HG02938 (cell line): ENCODE measurements around the gene GNG7.
"Not testable (repeated sequence)": the region's sequence is repeated elsewhere in the genome, so short reads cannot be mapped to it uniquely, and the experiment has no call there.

Experiments used
- ATAC-seq: cut with Tn5 transposase; IDR thresholded peaks from one replicate; pipeline ENCODE4 v1.9.1; 2021; ENCODE audit warnings: mild to moderate bottlenecking, moderate library complexity; ENCODE audit not compliant: unreplicated experiment

The GNG7 gene

DNA sequence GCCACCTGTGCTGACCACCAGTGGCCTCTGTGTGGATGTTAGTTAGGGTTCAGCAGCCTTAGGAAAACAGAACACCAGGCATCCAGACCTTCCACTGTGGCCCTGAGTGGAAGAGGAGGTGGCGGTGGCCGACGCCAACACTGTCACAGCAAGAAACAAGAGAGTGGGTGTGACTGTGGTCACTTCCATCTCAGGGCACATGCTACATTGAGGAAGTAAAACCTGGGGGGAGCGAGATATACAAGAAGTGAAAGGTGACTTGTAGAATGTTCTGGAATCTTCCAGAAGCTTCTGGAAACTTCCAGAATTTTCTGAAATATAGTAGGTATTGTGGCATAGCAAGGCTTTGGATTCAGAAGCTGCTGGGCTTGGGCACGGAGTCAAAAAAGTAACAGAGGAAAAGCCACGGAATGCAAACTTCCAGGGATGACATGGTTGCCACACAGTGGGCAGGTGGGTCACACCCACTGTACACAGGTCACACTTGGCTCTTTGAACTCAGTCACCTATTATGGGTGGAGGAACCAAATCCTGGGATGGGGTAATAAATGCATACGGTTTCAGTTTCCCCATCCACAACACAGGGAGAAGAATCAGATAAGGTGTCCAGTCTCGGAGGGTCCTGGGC, 24.3 kb downstream of the GNG7 start:
- ATAC-seq = no peak

GRCh38 chr19:2676823-2677222, 25.7 kb downstream of the GNG7 start:
- no peak for ATAC-seq

GRCh38 chr19:2675892-2676291, 26.6 kb downstream of the GNG7 start:
- no peak for ATAC-seq

DNA sequence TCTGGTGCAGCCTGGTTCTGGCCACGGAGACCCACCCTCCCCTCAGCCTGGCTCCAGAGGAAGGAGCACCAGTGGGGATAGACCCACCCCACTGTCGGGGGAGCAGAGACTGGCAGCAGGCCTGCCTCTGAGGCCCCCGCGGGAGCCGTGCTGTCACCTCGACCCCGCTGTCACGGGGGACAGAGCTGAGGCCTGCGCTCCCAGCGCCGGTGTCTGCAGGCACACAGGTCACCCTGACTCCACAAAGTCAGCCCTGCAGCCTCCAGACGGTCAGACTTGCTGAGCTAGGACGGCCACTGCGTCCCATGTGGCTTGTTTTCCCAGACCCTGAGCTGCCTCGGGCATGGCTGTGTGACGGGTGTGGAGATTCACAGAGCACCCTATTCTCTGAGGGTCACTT, 32.3 kb downstream of the GNG7 start:
- no peak for ATAC-seq

DNA sequence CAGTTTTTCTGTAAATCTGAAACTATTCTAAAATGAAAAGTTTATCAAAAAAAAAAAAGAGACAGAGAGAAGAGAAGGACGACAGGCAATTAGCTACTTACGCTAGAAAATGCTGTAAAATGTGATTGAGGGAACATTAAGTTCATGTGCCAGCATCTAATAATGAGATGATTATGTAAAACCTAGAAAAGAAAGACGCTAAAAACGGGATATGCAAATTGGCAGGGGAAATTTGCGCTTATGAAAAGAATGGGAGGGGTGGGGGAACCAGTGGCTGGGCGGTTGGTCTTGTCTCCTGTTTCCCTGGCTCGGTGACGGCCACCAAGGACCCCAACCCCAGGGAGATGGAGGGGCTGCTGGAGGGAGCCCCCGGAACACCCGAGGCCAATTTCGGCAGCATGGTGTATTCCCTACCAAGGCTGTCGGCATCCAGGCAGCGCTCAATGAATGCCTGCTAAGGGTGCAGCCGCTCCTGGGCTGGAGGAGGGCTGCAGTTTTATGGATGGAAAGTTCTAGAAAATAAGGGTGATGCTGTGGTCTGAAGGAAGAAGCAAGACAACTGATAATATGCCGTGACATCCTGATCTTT, 34.2 kb downstream of the GNG7 start:
- no peak for ATAC-seq

DNA sequence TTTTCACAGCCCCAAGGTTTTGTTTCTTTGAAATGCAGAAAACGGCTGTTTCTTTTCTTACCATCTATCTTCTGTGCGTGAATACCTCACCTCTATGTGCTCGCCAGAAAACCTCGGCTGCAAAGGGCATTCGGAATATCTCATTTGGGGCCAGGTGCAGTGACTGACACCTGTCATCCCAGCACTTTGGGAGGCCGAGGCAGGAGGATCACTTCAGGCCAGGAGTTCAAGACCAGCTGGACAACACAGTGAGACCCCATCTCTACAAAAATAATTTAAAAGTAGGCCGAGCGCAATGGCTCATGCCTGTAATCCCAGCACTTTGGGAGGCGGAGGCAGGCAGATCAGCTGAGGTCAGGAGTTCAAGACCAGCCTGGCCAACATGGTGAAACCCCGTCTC, 35.1 kb downstream of the GNG7 start:
- ATAC-seq = not testable (repeated sequence)

- ATAC-seq = no peak
These were observed 36.0 kb downstream of the GNG7 start for GRCh38 chr19:2666344-2666994.

- ATAC-seq = no peak
These were observed 37.4 kb downstream of the GNG7 start for GRCh38 chr19:2665103-2665502.

GRCh38 chr19:2663920-2664571, 38.4 kb downstream of the GNG7 start:
- ATAC-seq = no peak

- ATAC-seq = no peak
These were observed 40.9 kb downstream of the GNG7 start for GRCh38 chr19:2661615-2662014.

GRCh38 chr19:2659856-2660432, 42.5 kb downstream of the GNG7 start:
- ATAC-seq = no peak

DNA sequence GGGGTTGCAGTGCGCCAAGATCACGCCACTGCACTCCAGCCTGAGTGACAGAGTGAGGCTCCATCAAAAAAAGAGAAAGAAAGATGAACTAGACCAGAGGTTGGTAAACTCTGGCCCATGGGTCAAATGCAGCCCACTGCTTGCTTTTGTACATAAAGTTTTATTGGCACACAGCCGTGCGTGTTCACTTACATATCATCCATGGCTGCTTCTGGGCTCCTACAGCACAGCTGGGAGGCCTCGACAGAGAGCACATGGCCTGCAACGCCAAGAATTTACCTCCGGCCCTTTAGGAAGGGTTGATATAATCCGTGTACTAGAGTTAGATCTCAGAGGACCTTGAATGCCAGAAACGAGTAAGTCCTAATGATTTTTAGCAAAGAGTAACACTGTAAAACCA, 46.0 kb downstream of the GNG7 start:
- ATAC-seq = no peak

DNA sequence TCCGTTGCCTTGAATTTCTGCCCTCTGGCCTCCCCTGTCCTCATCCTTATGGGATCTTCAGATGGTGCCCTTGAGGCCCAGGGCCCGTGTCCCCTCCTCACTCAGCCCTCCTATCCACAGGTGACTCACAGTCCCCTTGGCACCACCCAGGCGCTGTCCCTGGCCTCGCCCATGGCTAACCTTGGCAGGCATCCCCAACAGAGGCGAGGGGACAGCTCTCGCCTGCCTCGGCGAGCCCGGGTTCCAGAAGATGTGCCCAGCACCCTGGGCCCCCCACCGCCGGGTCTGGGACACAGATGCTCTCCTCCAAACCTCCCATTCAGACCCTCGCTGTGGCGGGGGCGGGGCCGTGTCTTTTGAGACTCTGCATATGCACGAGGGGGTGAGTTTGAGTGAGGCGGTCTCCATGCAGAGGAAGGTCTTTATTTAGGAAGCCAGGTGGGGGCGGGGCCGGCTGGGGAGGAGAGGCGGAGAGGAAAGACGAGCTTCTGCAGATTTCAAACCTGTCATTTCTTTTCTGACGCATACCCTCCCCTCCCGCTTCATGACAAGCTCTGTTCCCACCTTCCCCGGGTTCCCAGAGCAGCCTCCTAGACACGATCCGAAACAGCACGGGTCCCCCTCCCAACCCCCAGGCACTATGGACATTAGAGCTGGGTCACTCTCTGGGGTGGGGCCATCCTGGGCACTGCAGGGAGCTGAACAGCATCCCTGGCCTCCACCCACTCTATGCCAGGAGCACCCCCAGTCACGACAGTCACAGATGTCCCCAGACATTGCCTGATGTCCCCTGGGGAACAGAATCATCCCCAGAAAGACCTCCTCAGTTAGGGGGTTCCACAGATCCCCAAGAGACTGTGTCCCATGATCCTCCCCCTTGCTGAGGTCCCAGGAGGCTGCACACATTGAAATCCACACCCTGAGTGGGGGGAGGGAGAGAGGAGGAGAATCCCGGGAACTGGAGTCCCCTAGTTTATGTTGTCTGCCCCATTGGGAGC, 48.5 kb downstream of the GNG7 start:
- ATAC-seq = no peak

- no peak for ATAC-seq
These were observed 49.3 kb downstream of the GNG7 start for GRCh38 chr19:2653218-2653617.

DNA sequence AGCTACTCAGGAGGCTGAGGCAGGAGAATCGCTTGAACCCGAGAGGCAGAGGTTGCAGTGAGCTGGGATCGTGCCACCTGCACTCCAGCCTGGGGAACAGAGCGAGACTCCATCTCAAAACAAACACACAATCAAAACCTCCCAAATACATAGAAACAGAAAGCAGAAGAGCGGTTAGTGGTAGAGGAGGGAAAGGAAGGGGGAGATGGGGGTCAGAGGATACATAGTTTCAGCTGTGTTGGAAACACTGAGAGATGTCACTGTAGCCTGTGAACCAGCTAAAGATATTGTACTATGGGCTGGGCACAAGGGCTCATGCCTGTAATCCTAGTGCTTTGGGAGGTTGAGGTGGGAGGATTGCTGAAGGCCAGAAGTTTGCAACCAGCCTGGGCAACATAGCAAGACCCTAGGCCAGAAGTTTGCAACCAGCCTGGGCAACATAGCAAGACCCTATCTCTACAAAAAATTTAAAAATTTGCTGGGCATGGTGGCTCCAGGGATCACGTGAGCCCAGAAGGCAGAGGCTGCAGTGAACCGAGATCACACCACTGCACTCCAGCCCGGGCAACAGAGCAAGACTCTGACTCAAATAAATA, 49.9 kb downstream of the GNG7 start:
- no peak for ATAC-seq

DNA sequence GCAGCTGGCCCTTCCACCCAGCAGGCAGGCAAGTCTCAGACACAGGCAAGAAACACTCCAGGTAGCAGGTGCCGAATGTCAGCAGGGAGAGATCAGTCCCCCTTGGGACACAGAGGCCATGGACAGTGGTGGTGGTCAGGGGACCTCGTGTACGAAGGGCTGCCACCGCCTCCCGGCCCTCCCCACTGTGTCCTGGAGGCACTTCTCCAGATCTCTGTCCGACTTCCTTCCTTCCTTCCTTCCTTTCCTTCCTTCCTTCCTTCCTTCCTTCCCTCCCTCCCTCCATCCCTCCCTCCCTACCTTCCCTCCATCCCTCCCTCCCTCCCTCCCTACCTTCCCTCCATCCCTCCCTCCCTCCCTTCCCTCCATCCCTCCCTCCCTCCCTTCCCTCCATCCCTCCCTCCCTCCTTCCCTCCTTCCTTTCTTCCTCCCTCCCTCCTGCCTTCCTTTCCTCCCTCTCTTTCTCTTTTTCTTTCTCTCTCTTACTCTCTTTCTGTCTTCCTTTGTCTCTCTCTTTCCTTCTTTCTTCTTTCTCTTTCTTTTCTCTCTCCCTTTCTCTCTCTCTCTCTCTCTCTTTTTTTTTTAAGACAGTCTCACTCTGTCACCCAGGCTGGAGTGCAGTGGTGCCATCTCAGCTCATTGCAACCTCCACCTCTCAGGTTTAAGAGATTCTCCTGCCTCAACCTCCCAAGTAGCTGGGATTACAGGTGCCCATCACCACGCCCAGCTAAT, 51.3 kb downstream of the GNG7 start:
- not testable (repeated sequence) for ATAC-seq

DNA sequence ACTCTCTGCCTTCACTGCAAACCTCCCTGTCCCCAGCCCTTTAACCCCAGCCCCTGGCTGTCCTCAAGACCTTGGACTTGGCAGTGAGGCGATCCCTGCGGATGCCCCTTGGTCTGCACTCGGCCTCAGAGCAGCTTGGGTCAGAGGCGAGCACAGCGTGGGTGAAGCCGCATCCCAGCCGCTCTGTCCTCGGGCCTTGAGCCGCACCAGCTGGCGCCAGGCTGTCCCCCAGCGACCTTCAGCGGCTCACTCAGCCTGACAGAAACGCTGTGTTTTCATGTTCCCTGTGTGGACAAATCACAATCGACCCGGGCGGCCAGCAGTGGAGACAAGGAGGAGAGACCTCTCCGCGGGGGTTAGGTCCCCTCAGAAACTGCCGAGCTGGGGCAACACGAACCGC, 52.0 kb downstream of the GNG7 start:
- ATAC-seq = no peak

DNA sequence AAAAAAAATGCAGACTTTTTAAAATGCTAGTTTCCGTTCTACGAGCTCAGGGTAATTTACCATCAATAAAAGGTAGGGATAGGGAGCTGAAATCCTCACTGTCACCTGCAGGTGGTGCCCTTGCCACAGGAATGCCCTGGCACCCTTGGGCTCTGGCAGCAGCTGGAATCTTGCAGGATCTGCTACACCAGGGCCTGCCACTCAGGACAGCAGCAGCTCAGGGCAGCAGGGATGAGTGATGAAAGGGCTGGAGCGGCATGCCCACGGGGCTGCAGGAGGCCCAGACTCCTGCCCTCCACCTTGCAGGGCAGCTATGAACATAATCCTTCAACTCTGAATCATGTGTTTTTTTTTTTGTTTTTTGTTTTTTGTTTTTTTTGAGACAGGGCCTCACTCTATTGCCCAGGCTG, 54.0 kb downstream of the GNG7 start:
- ATAC-seq = no peak

DNA sequence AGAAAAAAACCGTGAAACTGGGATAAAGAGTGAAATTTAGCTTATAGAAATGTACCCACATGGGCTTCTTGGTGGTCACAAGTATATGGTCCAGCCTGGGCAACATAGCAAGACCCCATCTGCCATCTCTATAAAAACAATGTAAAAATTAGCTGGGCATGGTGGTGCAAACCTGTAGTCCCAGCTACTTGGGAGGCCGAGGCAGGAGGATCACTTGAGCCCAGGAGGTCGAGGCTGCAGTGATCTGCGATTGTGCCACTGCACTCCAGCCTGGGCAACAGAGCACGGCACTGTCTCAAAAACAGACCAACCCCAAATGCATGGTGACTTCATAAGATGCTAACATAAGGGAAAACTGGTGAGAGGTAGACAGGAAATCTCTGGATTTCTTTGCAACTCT, 54.4 kb downstream of the GNG7 start:
- ATAC-seq = no peak
